ENCODE results near the gene FBRSL1.

- TF ChIP-seq POLR2A (IDR thresholded peaks at IDR 0.05; ENCODE audit: low read length) (no peak), GATA1 (IDR thresholded peaks at IDR 0.05; ENCODE audit: low read depth, low read length) (no peak)
Observed at GRCh38 chr12:132551641-132552031, 61.7 kb downstream of the FBRSL1 start.

Measured in erythroblast (primary cell).